ENCODE measurements around the gene CCDC85C.

The CCDC85C gene

GRCh38 chr14:99510556-99511139, 93.4 kb downstream of the CCDC85C start:
- DNase-seq (ENCODE audit: low spot score) = no peak

GRCh38 chr14:99509871-99510555, 94.0 kb downstream of the CCDC85C start:
- DNase-seq (ENCODE audit: low spot score) = no peak

DNA sequence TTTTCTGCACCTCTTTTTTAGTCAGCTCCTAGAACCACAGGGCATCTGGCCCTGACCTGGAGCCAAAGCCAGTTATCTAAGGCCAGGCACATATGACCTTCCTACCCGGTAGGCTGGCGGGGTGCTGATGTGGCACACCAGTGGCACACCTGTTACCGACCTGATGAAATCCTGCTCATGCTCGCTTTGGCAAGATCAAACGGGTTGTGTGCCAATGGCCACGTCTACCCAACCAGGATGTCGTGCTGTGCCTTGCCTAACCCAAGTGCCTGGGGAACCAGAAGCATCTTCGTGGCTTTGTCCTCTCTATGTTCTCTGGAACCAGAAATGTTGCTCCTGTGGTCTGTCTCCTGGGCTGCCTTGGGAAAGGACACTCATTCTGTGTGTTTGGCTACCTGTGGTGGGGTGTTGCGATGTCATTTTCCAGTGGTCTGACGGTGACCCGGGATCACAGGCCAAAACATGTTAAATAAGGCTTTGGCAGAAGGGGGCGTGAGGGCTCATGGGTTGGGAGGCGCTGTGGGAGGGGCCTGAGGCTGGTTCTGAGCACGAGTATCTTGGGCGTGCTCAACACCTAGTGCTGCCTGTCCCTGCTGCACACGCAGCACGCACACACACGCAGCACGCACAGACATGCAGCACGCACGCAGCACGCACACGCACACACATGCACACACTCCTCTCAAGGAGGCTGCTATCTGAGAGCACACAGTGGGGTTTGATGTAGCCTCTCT, 94.9 kb downstream of the CCDC85C start:
- DNase-seq (ENCODE audit: low spot score) = no peak

DNA sequence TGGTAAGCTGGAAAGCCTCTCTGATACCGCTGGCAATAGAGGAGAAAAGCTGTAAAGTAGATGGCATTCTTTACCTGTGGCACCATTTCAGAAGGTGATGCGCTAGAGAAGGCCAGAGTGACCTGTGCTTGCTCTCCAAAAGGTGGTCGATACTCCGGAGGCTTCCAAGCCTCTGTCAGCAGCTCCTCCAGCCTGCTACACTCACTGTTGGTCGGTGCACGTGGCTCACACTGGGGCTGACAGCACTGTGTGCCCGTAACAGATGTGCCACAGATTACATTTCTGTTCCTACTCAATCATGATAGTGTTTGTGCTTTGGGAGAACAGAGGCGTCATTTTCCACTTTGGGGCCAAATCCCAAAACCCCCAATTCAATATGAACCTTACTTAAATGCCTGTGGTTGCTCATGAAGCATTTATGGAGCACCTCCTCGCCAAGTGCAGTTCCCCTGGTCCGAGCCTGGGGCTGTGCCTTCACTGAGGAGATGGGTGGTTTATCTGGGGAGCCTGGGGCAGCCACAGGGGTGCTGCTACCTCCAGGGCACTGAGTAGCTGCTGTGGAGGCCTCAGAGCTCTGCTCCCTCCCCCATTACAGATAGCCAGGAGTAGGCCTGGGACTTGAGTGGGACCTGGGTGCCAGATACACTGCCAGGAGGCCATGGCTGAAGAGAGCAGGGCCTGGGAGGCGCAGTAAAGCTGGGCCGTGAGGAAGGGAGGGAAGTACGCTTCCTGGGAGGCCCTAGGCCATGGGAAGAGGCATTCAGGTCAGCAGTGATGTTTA, 96.0 kb downstream of the CCDC85C start:
- peak; percentile 54 for DNase-seq (ENCODE audit: low spot score)

DNA sequence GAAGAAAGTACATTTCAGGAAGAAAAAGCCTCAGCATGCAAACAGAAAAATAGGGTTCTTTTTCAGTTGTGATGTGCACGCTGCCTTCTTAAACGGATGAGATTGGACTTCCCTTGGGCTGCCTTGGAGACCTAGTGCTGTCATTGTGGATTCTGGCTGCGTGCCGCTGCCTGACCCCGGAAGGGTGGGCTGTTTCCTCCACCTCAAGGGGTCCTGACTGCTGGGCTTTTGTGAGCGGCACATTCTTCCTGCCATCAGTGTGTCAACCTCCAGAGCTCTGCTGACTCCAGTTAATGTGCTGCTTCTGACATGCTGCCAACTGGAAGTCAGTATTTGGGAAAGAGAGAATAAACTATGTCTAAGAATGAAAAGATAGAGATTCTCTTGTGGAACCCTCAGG, 97.7 kb downstream of the CCDC85C start:
- DNase-seq (ENCODE audit: low spot score) = no peak

DNA sequence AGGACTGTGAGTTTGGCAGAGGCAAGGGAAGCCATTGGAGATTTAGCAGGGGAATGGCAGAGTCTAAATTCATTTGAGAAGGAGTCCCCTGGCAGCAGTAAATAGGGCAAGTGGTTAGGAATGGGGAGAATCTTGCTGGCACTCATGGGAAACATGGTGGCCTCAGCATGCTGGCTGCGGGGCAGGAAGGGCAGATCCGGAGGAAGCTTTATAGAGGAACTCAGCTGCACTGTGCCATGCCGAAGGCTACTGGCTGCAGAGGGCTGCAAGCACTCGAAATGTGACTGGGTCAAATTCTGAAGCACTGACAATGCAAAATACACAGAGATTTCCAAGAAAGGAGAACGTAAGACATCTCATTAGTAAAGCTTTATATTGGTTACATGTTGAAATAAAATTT, 98.9 kb downstream of the CCDC85C start:
- no peak for DNase-seq (ENCODE audit: low spot score)

- no peak for DNase-seq (ENCODE audit: low spot score)
Observed at GRCh38 chr14:99503848-99504453, 100.1 kb downstream of the CCDC85C start.

GRCh38 chr14:99502989-99503421, 101.0 kb downstream of the CCDC85C start:
- no peak for DNase-seq (ENCODE audit: low spot score)

DNA sequence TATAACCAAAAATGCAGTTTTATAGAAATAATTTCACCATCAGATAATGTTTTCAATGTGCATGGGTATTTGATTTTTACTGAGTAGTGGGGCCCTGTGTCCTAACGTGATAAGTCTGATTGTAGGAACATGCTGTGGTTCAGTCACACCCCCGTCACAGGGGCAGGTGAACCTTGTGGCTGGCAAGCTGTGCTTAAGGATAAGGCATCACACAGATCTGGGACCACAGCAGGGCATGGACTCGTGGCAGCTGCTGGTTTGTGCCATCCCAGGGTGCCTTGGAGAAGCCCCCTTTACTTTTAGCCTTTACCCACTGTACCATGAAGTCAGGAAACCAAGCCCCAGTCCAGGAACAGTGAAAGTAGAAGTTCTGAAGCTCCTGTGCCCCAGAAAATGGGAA, 106.1 kb downstream of the CCDC85C start:
- no peak for DNase-seq (ENCODE audit: low spot score)

- DNase-seq (ENCODE audit: low spot score) = no peak
Observed at GRCh38 chr14:99497341-99497740, 106.7 kb downstream of the CCDC85C start.

GRCh38 chr14:99484106-99484505, 119.9 kb downstream of the CCDC85C start:
- DNase-seq (ENCODE audit: low spot score) = no peak

DNA sequence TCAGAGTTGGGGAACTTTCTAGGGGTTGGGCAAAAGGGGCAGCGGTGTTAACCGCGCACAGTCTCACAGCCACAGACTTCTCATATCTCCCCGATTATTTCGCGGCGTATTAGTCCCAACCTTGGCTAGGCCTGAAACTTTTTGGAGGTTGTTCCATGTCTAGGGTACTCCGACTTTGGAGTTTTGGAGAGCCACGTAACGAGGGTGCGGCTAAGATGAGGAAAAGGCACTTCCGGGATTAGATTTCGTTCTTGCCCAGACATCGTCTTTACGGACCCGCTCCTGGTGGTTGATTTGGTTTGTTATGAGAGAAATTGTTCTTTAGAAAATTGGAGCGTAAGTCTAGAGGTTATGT, 122.3 kb downstream of the CCDC85C start:
- DNase-seq (ENCODE audit: low spot score) = no peak

- peak; percentile 100 for DNase-seq (ENCODE audit: low spot score)
Observed at GRCh38 chr14:99480917-99481744, 122.9 kb downstream of the CCDC85C start, which contains the start of gene CCNK. Gene CCNK, plus strand, starts transcription at chr14:99481409. Its CDS starts 11,269 bp downstream, at chr14:99492678.

DNA sequence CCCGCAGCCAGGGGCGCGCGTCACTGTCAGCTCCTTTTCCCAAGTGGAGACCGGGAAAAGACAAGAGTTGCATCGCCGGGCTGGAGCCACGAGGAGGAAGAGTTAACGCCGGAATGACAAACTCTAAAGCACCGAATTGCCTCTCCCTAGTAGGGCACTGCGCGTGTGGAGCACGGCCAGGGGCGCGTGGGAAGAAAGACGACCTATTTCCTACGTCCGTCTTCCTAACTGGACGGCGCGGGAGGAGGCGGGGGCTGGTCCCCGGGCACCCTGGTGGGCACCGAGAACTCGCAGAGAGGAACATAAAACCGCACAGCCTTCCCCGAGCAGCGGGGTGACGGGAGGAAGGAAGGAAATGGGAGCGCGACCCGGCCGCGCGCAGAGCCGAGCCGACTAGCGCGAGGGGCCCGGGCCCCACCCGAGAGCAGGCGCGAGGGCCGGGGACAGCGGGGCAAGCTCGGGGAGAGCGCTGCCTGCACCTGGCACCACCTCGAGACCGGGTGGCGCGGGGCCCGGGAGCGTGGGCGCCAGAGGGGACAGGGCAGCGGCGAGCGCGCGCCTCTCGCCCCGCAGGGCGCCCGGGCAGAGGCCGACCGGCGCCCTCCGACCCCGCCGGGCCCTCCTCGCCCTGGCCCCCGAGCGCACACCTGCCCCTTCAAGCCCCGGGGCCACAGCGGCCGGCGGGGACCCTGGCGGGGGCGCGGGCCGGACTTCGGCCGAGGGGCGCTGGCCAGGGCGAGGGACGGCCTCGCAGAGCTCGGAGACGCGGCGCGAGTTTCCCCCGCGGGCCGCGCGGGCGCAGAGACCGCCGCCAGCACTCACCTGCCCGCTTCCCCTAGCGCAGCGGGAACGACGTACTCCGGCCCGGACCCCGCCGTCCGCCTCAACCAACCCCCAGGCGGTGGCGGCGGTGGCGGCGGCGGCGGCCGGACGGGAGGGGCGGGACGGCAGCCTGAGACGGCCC, 123.8 kb downstream of the CCDC85C start, which contains the start of gene SETD3:
Gene SETD3 (minus strand): TSS at position 954 of the 964 bp plus-strand sequence. CDS start 15,054 bp downstream, outside the sequence.
- DNase-seq (ENCODE audit: low spot score) = peak; percentile 58

DNA sequence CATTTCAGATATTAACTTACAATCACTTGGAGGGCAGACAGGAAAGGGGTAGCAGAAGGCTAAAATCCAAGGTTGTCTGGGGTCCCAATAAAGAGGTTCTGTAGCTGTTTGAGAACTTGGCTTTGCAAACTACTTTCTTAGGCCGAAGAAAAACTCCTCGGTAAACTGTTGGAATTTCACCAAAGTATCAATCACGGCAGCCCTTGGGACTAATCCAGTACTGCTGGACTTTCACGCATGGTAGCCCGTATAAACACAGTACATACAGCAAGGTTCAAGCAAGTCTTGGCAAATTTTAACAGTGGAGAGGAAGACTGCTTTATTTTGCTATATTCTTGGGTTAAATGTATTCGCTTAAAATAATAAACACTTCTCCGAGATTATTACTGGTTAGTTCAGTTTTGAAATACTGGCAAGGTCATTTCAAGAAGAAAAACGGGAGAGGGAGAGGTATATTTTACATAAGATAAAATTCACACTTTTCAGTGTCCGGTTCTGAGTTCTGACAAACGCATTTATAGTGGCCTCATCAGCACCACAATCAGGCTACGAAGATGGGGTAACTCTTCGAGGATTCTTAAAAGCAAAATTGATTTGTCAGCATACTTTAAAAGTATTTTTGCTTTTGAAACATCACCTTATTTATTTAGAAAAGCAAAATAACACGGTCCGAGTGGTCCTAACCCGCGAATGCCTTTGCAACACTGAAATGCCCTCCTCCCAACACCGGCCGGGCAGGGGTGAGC, 124.7 kb downstream of the CCDC85C start:
- DNase-seq (ENCODE audit: low spot score) = no peak

DNA sequence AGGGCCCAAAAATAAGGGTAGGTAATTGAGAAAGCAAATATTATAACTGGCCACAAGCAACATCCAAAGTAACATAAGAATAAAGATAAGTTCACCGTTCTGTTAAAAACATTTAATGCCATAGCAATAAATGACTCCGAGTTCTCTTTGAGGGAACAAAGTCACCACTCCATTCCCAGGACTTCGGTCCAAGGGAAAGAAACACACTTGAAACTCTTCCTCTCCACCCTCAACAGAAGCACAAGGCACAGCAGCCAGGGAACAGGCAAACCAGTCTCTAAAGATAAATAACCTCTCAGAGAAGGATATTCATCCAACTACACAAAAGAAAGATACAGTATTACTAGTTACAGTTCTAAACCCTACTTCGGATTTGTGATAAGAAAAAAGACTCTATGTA, 125.9 kb downstream of the CCDC85C start:
- no peak for DNase-seq (ENCODE audit: low spot score)

GRCh38 chr14:99476864-99477263, 127.1 kb downstream of the CCDC85C start:
- DNase-seq (ENCODE audit: low spot score) = no peak

DNA sequence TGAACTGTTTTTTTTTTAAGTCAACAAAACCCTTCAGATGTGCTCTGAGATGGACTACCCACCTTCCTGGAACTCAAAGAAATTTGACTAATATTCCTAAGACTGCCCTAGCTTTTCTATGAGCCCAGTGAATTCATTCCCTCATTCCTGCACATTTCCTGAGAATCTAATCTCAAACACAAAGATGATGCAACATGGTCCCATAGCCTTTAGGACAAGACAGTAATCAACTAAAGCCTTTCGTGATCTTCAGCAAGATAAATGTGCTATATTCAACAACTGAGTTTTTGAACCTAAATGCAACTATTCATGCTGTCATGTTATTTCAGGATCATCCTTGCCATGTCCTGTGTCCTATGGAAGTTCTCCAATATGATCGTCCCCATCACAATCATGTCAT, 128.3 kb downstream of the CCDC85C start:
- DNase-seq (ENCODE audit: low spot score) = no peak

DNA sequence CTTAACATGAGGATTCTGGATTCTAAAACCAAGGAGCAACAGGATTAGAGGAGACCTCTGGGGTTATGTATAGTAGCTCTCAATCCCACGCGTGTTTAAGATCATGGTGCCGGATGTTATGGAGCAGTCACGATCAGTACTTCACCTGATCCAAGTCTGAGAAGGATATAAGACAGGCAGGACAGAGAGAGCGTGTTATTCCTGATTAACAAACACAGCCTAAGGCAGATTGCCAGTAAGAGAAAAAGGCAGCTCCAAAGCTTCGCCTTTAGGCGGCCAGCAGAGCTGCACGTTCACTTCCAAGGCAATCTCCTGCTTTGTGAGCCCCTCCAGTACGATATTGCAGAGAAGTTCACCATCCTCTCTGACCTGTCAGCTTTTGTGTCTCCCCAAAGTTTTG, 128.8 kb downstream of the CCDC85C start:
- no peak for DNase-seq (ENCODE audit: low spot score)

All from Ammon's horn (tissue), 1 donor.